Type B pancreatic cell (in vitro differentiated cells): ENCODE measurements around the gene LHFPL2. TPM values are rescaled to one million over a fixed set of nuclear protein-coding genes. Genes with fewer than 3 reads are reported as not detected.
A peak's percentile ranks its signal among the peaks of the same experiment; 100 is the strongest.

Experiments used
- DNase-seq: peaks from one replicate; pipeline ENCODE4 v3.0.0; 2021; ENCODE audit warnings: mixed read lengths; ENCODE audit not compliant: unreplicated experiment; ENCODE audit errors: extremely low spot score
- H3K27ac Mint-ChIP-seq: 2 replicates; pipeline ENCODE4 v1.8.0; 2021; ENCODE audit warnings: mild to moderate bottlenecking, mixed read lengths
- H3K27me3 Mint-ChIP-seq: 2 replicates; pipeline ENCODE4 v1.8.0; 2021; ENCODE audit warnings: mixed read lengths
- H3K36me3 Mint-ChIP-seq: 2 replicates; pipeline ENCODE4 v1.8.0; 2021; ENCODE audit warnings: mixed read lengths
- H3K4me1 Mint-ChIP-seq: one replicate; pipeline ENCODE4 v1.8.0; 2021; ENCODE audit warnings: mixed read lengths; ENCODE audit not compliant: unreplicated experiment
- H3K4me3 Mint-ChIP-seq: 2 replicates; pipeline ENCODE4 v1.8.0; 2021; ENCODE audit warnings: mild to moderate bottlenecking, mixed read lengths
- H3K9me3 Mint-ChIP-seq: 2 replicates; pipeline ENCODE4 v1.8.0; 2021; ENCODE audit warnings: mixed read lengths
- total RNA-seq: library from RNA; stranded (reverse); gene quantifications from 2 replicates; pipeline ENCODE4 v1.2.1, GENCODE V29; 2021; ENCODE audit warnings: low replicate concordance
- TF ChIP-seq, protein P1 (sequence below): fragments of 200-600 bp; sonication (generic); conservative IDR thresholded peaks from 2 replicates; pipeline ENCODE4 v1.5.0; 2021; ENCODE audit warnings: antibody characterized with exemption, mild to moderate bottlenecking

Gene LHFPL2
- total RNA-seq, 1 donor from 2014 or later = 35.3 TPM

GRCh38 chr5:78661044-78661443 lies 12.5 kb upstream of the LHFPL2 start:
- Mint-ChIP-seq H3K4me3 (no peak overlapping the region), H3K9me3 (no peaks in the 10 kb centered on the region), H3K27me3 (no peaks in the 10 kb centered on the region), H3K27ac (no peak overlapping the region), H3K4me1 (peaks cover 22% of the 10 kb centered on the region), H3K36me3 (no peaks in the 10 kb centered on the region)
- DNase-seq = no peak
- TF ChIP-seq, protein P1, sequence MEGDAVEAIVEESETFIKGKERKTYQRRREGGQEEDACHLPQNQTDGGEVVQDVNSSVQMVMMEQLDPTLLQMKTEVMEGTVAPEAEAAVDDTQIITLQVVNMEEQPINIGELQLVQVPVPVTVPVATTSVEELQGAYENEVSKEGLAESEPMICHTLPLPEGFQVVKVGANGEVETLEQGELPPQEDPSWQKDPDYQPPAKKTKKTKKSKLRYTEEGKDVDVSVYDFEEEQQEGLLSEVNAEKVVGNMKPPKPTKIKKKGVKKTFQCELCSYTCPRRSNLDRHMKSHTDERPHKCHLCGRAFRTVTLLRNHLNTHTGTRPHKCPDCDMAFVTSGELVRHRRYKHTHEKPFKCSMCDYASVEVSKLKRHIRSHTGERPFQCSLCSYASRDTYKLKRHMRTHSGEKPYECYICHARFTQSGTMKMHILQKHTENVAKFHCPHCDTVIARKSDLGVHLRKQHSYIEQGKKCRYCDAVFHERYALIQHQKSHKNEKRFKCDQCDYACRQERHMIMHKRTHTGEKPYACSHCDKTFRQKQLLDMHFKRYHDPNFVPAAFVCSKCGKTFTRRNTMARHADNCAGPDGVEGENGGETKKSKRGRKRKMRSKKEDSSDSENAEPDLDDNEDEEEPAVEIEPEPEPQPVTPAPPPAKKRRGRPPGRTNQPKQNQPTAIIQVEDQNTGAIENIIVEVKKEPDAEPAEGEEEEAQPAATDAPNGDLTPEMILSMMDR = no peak

GRCh38 chr5:78660401-78660800 lies 11.8 kb upstream of the LHFPL2 start:
- Mint-ChIP-seq H3K4me1 (peaks cover 15% of the 10 kb centered on the region), H3K27ac (no peak overlapping the region), H3K36me3 (no peaks in the 10 kb centered on the region), H3K27me3 (no peaks in the 10 kb centered on the region), H3K4me3 (no peak overlapping the region), H3K9me3 (no peaks in the 10 kb centered on the region)
- TF ChIP-seq, protein P1 = no peak
- DNase-seq = no peak

DNA sequence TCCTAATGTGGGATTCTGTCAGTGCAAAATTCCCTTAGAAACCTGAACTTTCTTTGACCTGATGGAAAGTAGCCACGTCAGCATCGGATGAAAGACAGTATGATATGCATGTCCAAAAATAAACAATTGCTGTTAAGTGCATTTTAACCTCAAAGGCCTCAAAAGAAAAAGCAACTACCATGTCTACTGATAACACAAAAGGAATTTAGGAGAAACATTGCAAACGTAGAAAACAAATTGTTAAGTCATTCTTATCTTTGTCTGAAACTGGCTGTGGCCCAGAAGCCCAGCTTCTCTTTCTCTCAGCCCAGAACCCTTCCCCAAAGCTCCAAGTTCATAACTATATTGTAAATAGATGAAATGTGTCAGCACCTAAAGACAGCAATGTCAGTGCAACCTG lies 11.1 kb upstream of the LHFPL2 start:
- no peak for DNase-seq
- Mint-ChIP-seq H3K4me1 (peaks cover 15% of the 10 kb centered on the region), H3K4me3 (peak overlapping the region; percentile 26), H3K36me3 (no peaks in the 10 kb centered on the region), H3K27ac (no peak overlapping the region), H3K27me3 (no peaks in the 10 kb centered on the region), H3K9me3 (no peaks in the 10 kb centered on the region)
- TF ChIP-seq, protein P1 = no peak

DNA sequence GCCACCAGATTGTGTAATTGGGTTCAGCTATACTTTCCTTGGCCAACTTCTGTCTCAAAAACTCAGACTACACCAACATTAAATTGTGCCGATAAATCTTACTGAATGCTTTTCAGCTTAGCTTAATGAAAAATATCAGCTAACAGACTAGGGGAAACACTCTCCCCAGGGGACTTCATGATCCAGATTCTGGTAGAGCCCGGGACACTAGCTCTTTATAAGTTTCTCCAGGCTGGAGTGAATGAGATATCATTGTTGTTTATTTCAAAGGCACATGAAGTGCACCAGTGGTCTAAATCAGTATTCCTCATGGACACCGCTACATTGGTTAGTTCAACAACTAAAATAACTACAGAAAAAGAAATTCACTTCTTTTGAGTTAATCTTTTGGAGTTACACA lies 10.5 kb upstream of the LHFPL2 start:
- Mint-ChIP-seq H3K27me3 (no peaks in the 10 kb centered on the region), H3K36me3 (no peaks in the 10 kb centered on the region), H3K27ac (no peak overlapping the region), H3K4me1 (peaks cover 15% of the 10 kb centered on the region), H3K4me3 (no peak overlapping the region), H3K9me3 (no peaks in the 10 kb centered on the region)
- DNase-seq = no peak
- TF ChIP-seq, protein P1 = no peak

DNA sequence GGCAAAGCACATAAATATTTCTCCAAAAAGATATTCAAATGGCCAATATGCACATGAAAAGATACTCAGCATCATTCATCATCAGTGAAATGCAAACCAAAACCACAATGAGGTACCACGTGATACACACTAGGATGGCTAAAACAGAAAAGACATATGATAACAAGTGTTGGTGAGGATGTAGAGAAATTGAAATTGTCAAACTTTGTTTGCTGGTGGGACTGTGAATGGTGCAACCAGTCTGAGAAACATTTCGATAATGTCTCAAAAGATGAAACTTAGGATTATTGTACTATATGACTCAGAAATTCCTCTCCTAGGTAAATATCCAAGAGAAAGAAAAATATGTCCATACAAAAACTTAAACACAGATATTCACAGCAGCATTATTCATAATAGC lies 8.6 kb upstream of the LHFPL2 start:
- no peaks in the 10 kb centered on the region for H3K27me3 Mint-ChIP-seq
- H3K4me3 Mint-ChIP-seq = no peak overlapping the region
- TF ChIP-seq, protein P1 = no peak
- H3K4me1 Mint-ChIP-seq = peaks cover 22% of the 10 kb centered on the region
- no peaks in the 10 kb centered on the region for H3K9me3 Mint-ChIP-seq
- no peaks in the 10 kb centered on the region for H3K36me3 Mint-ChIP-seq
- no peak for DNase-seq
- H3K27ac Mint-ChIP-seq = no peak overlapping the region

DNA sequence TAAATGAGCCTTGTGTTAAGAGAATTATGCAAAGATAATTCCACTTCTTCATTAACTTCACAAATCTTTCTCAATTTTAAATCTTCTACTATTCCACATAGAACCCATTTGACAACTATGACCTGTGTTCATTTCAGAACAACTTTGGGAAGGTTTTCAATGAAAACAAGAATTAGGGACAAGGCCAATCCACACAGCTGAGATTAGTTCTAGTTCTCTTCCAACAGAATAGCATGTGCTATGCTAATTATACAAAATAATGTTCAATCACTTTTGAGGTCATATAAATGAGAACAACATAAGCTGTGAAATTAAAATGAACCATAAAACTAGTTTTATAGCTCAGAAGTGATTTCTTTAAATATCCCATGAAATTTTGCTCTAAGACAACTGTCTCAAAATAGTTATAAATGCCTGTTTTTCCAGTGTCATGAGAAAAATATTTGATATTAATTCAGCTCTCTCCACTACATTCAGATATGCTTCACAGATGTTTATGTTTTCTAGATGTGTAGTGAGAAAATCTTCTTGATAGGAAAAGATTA lies 7.2 kb upstream of the LHFPL2 start:
- DNase-seq = no peak
- H3K36me3 Mint-ChIP-seq = no peaks in the 10 kb centered on the region
- no peak overlapping the region for H3K4me3 Mint-ChIP-seq
- TF ChIP-seq, protein P1 = no peak
- H3K27me3 Mint-ChIP-seq = no peaks in the 10 kb centered on the region
- no peaks in the 10 kb centered on the region for H3K9me3 Mint-ChIP-seq
- peaks cover 26% of the 10 kb centered on the region for H3K4me1 Mint-ChIP-seq
- no peak overlapping the region for H3K27ac Mint-ChIP-seq
